ENCODE results near the gene TIMM17B.

Gene TIMM17B

DNA sequence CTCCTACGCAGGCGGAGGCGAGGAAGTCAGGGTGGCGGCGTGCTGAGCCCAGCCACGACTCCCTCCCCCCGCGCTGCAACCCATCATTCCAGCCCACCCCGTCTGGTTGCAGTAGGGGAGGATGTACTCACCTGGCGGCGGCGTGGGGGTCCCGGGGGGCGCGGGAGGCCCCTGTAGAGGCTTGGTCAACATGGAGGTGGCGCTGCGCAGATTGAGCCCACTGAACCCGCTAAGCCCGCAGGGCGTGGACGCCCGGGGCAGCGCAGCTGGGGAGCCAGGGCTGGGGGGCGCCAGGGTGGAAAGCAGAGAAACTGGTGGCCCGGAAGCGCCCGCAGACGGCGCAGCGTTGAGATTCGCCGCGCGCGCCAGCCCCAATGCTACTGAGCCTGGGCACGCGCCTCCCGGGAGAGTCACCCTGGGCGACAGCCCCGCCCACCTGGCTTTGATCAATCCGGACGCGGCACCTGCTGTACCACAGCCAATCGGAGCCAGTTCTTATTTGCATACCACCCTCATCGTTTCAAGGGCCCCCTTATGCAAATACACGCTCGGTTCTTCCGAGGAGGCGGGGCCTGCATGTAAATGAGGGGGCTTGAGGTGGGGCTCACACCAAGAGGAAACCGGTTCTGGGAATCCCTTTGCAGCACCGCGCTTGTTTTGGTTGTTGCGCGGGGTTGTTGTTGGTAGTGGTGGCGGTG is 21.2 kb upstream of the TIMM17B start, which contains the start of gene PIM2:
Gene PIM2, minus strand, starts transcription at position 382 of the 698 bp plus-strand sequence. Its CDS starts 190 bp downstream, at position 192.
- DNase-seq = peak; percentile 93

DNA sequence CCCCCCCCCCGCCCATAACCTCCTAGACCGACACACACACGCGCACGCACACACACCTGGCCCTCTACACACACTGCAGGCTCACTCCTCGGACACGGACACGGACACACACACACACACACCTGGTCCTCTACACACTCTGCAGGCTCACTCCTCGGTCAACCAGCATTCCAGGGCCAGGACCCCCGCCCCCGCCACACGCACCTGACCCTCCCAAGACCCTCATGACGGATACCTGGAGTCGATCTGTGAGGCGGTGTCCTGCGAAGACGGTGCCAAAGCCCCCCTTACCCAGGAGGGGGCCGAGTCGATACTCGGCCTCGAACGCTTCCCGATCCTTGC is 20.7 kb upstream of the TIMM17B start:
- no peak for DNase-seq

DNA sequence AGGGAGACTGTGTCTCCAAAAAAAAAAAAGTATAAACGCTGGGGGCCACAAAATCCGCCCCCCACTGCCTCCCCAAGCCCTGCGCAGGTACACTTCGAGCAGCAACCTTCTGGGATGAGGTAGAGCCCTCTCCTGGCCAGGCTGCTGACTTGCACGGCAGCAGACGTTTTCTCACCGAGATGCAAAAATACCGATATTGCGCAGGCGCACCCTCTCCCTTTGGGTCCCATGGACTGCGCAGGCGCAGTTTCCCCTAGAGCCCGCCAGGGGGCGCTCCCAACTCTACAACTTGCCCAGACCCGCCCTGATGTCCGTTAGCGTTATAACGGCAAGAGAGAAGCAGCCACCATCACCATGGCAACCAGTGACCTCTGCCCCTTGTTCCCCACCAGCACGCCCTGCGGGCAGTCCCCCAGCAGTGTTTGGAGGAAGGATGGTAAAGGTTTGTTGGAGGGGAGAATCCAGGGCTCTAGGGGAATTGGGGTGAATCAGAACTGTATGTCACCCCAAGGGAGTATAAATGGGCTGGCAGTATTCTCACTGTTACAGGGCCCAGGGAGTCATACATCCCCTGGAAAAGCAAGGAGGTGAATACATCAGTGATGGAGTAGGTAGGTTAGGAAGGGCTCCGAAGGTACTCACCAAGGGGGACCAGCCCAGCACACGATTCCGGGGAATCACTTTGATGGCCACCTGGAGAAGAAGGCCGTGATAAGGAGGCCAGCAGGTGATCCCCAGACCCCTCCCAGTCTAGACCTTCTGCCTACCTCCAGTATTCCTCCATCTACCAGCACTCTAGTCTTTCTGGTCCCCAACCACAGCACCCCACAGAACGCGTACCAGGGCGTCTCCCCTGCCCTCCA is 19.8 kb upstream of the TIMM17B start:
- peak; percentile 87 for DNase-seq

DNA sequence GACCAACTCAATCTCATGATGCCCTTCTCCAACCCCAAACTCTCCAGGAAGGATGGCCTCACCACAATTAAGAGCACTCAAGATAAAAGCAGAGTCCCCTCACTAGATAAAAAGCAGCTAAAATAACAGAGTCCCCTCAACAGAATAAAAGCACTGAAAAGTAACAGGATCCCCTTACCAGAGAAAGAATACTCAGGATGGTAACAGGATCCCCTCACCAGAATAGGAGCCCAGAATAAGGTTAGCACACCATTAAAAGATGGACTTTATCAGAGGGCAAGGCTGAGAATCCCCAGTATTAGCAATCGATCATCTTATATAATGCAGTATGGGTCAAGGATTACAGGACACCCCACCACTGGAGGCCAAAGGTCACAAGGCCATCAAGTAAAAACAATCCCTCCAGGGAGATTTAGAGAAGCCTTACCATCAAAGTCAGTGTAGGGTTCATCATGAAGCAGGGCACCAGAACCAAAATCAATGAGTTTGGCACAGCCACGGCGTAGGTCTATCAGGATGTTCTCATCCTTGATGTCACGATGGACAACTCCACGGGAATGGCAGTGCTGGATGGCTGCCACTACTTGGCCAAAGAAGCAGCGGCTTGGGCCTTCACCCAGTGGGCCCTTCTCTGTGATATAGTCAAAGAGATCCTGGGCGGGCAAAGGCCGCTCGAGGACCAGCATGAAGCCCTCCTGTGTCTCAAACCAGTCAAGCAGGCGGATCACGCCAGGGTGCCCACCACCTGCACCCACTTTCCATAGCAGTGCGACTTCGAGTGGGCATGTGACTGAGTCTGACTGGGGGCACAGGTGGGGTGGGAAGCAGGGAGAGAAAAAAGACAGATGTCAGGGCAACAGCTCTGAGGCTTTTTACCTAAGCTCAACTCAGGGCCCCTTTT is 17.3 kb upstream of the TIMM17B start:
- DNase-seq = no peak

DNA sequence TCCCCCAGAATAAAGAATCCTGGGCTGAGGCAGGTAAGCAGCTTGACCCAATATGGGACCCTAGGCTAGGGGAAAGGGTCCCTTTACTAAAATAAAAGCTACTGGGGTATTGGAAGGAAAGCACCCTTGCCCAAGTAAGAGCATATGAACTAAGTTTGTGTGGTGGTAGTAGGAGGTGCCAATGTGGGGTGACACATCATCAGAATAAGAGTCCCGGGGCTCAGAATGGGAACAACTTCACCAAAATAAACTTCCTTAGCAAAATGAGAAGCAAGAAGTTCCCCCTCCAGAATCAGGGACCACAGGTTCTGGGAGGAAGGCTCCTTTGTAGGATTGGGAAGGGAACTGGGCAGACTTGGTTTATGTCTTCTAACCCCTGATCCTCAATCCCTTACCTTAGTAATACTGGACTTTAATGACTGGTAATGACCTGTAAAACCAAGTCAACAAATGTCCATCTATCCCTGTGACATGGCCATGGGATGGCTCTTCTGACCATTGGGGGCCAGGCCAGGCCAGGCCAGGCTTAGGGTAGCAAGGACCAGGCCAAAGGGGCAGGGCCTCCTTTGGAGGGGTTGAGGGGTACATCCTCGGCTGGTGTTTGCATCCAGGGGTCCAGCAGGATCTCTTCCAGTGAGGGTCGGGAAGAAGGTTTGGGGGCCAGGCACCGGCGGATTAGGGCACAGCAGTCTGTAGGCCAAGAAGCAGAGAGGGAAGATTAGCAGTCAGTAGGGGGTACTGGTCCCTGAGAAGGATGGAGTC is 16.2 kb upstream of the TIMM17B start:
- no peak for DNase-seq

DNA sequence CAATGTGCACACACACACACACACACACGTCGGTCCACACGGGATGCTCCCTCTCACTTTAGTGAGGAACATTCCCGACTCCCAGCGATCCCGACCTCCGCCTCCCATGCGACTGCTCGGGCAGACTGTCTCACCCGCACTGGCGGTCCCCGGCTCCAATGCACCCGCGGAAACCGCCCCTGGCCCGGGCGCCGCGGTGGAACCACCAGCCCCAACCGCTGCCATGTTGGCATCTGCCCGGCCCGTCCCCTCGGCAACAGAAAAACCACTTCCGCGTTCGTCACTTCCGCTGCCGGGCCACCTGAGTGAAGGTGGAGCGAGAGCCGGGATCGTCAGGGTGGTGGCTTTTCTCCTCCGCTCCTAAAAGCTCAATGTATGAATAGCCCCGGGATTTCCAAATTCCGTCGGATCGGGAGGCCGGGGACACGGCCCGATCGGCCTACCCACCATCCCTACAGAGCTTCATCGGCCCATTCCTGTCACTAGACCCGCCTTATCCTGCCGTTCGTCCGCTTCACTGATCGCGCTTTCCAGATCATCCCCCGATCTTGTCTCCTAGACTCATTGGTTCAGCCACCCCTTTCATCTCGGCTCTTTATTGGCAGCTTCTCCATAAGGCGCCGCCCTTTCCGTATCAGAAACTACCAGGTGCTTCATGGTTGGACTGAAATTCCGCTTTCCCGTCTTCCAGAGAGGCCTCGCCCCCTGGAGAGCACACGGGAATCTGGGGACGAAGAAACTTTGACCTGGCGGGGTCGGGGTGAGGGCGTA is 14.0 kb upstream of the TIMM17B start, which contains the start of gene SLC35A2:
Gene SLC35A2, minus strand, starts transcription at position 235 of the 771 bp plus-strand sequence. Its CDS starts 10 bp downstream, at position 225.
- peak; percentile 85 for DNase-seq

DNA sequence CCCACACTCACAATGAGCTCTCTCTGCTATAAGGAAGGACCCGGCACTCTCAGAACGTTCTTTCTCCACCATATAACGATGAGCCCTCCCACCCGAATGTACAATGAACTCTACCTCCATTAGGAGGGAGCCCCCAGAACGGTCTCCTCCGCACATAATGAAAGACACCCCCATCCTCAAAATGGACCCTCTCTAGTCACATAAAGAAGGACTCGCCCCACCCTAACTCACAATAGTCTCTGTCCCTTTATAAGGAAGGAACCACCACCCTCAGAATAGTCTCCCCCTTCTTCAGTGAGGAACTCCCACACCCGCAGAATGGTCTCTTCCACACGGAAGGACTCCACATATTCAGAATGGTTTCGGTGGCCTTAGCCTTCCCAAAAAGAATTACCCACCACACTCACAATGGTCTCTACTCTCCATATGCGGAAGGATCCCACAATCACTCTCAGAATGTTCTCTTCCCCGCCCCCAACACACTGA is 13.4 kb upstream of the TIMM17B start:
- no peak for DNase-seq

DNA sequence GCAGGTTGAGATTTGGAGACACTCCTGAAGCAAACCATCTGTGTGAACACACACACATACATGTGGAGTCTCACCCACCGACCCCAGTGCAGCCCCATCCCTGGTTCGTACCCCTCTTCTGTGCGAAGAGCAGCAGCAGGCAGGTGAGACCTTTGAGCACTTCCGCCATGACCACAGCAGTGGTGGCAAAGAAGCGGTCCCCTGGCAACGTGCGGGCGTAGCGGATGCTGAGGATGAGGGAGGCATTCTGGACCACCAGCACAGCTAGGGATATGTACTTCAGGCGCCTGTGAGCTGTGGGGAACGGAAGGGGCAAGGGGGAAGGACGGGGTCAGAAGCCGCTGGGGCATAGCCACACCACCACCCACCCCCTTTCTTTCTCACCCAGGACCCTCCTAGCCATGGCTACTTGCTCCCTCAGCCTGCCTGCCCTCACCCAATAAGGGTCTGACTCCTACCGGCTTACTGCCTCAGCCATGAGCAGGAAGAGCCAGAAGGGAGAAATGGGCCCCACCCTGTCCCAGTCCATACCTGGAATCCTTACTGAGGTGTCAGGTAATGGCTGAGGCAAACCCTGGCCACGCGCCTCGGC is 12.2 kb upstream of the TIMM17B start:
- DNase-seq = no peak

DNA sequence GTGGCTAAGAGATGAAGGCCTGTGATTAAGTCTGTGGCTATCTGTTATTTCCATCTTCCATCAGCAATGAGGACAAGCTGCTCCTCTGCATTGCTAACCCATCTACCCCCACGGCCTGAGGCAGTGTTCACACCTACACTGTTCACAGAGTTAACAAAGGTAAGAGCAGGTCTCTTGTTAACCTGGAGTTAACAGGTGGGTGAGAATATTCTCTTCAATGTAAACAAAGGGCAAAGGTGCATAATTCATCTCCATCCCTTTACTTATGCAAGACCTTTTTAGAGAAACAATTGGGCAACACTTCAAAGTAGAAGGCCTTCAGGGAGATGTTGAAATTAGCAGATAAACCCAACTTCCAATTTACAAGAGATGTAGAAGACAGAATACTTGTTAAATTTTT is 11.0 kb upstream of the TIMM17B start:
- no peak for DNase-seq

DNA sequence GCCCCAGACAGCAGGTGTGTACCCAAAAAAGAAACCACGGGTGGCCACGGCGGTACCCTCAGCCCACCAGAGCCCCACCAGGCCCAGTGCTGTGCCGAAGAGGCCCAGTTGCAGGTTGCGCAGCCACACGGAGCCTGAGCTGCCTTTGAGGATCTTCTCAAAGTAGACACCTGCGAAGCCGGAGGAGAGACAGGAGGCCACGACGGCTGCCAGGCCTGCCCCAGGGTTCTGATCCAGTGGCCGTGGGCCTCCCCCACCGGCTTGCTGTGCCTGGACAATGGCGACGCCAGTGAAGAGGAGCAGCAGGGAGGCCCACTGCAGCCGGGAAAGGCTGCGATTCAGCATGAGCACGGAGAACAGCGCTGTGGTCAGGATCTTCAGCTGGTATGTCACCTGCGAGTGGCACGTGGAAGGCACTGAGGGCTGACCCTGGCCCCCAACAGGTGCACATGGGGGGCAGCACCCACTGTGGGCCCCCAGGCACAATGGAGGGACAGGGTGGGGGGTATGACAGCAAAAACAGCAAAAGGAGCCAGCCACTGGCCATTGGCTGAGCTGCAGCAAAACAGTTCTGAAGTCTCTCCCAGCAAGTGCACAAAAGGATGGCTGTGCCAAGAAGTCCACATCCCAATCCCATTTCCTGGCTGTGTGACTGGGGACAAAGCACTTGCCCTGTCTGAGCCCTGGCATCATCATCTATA is 7.7 kb upstream of the TIMM17B start:
- DNase-seq = no peak

DNA sequence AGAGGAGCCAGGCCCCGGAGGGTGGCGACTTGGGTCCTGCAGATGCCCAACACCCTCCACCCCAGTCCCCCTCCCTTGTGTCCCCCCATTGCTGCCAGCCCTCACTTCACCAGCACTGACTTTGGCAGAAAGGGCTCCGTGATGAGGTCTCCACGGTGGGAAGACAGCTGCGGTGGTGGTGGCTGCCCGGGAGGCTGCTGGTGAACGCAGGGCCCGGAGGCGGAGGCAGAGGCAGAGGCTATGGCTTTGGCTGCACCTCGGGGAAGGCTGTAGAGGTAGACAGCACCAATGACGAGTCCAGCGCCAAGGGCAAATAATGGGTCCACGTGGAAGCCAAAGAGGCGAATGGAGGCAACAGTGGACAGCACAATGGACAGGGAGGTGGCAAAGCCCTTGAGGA is 7.1 kb upstream of the TIMM17B start:
- DNase-seq = no peak

DNA sequence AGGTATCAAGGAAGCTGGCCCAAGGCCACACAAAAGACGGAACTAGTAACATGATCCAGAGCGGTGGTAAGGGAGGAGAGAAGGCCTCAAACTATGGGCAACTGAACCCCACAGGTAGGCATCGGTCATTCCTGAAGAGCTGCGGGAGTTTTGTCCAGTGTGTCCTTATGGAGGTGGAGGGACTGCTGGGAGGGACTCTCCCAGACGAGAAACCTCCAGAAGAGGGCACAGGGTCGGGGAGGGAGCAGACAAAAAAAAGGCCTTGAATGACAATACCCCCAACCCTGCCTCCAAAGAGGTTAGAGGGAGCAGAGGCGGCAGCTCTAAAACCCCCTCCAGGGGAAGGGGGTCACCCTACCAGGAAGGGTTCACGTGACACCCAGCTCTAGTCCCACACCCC is 6.6 kb upstream of the TIMM17B start:
- DNase-seq = no peak

DNA sequence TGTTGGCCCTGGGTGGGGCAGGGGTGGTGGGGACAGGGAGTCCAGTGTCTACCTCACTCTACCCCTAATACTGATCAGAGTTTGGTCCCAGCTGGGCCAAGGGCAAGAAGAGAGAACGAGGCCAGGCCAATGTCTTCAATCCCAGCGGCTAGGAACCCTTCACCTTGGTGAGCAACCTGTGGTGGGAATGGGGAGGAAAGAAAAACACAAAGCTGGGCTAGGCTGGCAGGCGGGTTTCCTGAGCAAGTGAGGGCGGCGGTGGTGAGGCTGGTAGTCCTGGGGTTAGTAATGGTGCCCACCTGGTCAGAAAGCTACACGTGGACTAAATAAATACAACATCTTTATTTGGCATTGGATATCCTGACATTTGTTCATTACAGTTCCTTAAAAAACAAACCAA is 5.7 kb upstream of the TIMM17B start:
- no peak for DNase-seq

DNA sequence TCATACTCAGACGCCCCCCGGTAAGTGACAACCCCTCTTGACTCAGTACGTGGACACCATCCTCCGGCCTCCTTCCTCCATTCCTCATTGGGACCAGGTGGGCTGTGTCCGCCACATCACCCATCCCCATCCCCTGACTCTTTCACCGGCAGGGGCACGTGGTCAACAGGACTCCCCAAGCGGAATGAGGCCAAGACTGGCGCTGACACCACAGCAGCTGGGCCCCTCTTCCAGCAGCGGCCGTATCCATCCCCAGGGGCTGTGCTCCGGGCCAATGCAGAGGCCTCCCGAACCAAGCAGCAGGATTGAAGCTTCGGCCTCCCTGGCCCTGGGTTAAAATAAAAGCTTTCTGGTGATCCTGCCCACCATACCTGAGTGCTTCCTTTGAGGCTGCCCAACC is 5.2 kb upstream of the TIMM17B start:
- no peak for DNase-seq

DNA sequence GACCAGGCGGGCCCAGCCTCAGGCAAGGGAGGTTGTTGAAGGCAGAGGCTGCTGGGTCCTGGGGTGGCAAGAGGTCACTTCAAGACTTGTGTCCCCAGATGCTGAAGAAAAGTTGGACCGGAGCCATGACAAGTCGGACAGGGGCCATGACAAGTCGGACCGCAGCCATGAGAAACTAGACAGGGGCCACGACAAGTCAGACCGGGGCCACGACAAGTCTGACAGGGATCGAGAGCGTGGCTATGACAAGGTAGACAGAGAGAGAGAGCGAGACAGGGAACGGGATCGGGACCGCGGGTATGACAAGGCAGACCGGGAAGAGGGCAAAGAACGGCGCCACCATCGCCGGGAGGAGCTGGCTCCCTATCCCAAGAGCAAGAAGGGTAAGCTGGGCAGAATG is 4.6 kb upstream of the TIMM17B start:
- DNase-seq = no peak

DNA sequence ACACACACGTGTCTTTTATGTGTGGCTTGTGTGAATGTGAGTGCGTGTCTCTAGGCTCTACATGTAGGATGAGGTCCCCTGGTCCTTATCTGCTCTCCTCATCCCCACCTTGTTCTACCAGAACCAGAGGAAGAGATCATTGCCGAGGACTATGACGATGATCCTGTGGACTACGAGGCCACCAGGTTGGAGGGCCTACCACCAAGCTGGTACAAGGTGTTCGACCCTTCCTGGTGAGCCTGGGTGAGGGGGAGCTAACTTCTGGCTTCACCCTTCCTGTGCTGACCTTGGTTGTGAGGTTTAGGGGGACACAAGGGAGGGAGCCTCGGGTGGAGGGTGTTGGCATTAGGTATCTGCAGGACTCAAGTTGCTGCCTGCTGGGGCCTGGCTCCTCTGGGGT is 3.5 kb upstream of the TIMM17B start:
- DNase-seq = no peak

DNA sequence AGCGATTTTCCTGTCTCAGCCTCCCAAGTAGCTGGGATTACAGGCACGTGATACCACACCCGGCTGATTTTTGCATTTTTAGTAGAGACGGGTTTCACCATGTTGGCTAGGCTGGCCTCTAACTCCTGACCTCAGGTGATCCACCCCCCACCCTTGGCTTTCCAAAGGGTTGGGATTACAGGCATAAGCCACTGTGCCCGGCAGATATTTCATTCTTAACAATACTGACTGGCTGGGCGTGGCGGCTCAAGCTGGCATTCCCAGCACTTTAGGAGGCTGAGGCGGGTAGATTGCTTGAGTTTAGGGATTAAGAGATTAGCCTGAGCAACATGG is 1.5 kb upstream of the TIMM17B start:
- no peak for DNase-seq

DNA sequence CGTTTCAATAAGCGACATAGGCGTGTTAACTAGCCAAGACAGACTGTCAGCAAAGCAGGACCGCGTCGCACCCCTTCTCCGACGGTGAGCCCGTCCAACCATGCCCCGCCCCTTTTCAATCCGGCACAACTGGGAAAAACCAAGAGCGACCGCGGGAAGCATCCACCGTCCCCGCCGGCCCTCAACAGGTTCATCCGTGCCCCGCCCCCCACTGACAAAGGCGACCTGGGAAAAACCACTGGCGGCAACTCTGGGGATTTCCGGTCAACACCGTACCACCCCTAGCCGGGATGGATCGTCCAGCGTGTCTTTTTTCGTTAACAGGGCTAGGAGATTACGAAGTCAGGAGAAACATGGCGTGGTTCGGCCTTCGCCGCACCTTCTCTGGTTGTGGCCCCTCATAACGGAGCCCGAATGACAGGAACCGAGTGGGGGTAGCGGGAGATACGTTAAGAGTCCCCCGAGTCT is 377 bp downstream of the TIMM17B start:
- DNase-seq = peak; percentile 73

DNA sequence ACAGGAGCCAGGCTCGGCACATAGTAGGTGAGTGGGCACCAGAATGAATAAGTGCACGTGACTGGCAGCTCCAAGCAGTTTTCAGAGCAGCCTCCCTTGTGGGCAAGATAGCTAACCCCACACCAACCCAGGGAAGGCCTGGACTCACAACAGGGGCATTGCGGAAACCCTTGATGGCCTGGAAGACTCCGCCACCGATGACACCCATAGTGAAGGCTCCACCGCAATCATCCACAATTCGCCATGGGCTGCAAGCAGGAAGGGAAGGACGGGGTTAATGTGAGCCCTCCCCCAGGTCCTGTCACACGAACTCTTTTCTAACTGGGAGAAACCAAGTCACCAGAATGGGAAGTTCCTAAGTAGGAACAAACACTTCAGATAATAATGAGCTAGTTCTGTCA is 957 bp downstream of the TIMM17B start:
- DNase-seq = no peak

DNA sequence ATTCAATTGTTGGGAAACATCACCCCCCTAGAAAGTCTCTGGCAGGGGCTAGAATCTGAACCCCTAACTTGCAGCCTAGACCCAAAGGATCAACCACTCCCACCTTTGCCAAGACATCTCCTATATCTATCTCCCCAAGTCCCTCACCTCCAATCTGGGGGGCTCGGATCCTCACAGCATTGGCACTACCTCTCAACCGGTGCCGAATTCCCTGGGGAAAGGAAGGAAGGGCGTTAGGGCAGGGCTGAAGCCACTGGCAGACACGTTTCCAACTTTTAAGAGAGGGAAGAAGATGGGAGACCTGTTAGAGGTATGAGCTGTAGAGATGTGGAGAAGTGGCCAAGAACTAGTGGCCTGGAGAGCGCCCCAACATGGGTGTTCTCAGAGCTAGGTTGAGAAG is 2.7 kb downstream of the TIMM17B start:
- no peak for DNase-seq
